ENCODE data around the gene FNDC3B.

Gene FNDC3B

DNA sequence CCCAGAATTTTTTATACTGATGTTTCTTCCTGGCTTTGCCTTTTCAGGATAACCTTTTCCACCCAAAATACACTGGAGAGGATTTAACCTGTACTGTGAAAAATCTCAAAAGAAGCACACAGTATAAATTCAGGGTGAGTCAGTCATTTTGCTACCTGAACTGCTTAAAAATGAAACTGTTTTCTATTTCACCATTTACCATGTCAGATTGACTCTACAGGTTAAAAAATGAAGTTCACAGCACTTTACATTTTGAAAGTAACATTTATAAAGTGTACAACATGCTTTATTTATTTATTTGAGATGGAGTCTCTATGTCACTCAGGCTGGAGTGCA is 293.6 kb downstream of the FNDC3B start:
- Histone ChIP-seq H3K9ac (ENCODE audit: low read depth, low read length, poor library complexity, severe bottlenecking) (no peak overlapping the region), H3K9me3 (ENCODE audit: insufficient read depth, low read depth, low read length) (no peaks in the 10 kb centered on the region), H3K79me2 (ENCODE audit: insufficient read depth, low read length) (no peaks in the 10 kb centered on the region), H3K27me3 (ENCODE audit: insufficient read depth, low read length, poor library complexity, severe bottlenecking) (no peaks in the 10 kb centered on the region), H3K4me1 (ENCODE audit: insufficient read depth, low read length, poor library complexity, severe bottlenecking) (no peaks in the 10 kb centered on the region), H3F3A (ENCODE audit: low read depth) (no peaks in the 10 kb centered on the region), H3K4me2 (ENCODE audit: low read depth, low read length, poor library complexity, severe bottlenecking) (no peak overlapping the region), H2AFZ (ENCODE audit: low read length) (no peak overlapping the region), H3K4me3 (ENCODE audit: low read length, poor library complexity, severe bottlenecking) (no peak overlapping the region), H4K20me1 (ENCODE audit: insufficient read depth, low read length, poor library complexity, severe bottlenecking) (no peaks in the 10 kb centered on the region), H3K9me2 (replicated peaks; ENCODE audit: low read depth, low read length) (no peaks in the 10 kb centered on the region), H3K36me3 (ENCODE audit: insufficient read depth, low read length) (peaks cover 11% of the 10 kb centered on the region; the same call in 1 of the 2 replicates)
- no peak for TF ChIP-seq EZH2phosphoT487 (IDR thresholded peaks at IDR 0.05; ENCODE audit: borderline replicate concordance)

DNA sequence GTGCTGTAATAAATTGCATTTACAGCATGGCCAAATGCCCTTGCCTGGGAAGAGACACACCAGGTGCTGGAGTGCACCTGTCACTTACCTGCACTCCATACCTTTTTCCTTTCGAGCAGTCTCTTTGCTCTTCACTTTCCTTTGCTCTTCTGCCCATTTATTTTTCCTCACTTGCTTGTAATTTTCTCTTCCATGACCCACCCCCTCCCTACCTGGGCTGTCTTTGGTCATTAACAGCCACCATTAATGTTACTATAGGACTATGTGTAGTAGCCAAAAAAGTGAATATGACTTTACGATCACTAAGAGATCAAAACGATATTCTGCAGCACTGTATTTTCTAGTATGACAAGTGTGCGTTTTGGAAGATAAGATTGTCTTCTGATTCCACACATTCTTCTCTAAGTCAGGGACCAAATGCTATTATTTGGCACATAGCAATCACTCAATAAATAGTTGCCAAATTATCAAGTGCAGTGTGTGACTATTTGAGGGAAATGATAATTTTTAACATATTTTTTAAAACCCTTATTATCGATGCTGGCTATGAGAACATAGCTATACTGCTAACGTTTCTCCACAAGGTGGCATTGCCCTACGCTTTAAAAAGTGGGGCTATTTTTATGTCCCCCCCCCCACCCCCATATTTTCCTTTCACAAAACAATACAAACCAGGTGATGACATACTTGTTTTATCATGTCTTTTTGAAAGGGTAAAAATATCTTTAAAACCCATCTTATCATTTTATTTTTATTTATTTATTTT is 294.5 kb downstream of the FNDC3B start:
- H3K79me2 ChIP-seq (ENCODE audit: insufficient read depth, low read length): no peaks in the 10 kb centered on the region
- no peak overlapping the region for H3K4me2 ChIP-seq (ENCODE audit: low read depth, low read length, poor library complexity, severe bottlenecking)
- H3K9me2 ChIP-seq (replicated peaks; ENCODE audit: low read depth, low read length): no peaks in the 10 kb centered on the region
- H3F3A ChIP-seq (ENCODE audit: low read depth): no peaks in the 10 kb centered on the region
- no peaks in the 10 kb centered on the region for H3K4me1 ChIP-seq (ENCODE audit: insufficient read depth, low read length, poor library complexity, severe bottlenecking)
- no peaks in the 10 kb centered on the region for H3K9me3 ChIP-seq (ENCODE audit: insufficient read depth, low read depth, low read length)
- no peak overlapping the region for H3K4me3 ChIP-seq (ENCODE audit: low read length, poor library complexity, severe bottlenecking)
- no peak for TF ChIP-seq EZH2phosphoT487 (IDR thresholded peaks at IDR 0.05; ENCODE audit: borderline replicate concordance)
- TF ChIP-seq, protein P1, sequence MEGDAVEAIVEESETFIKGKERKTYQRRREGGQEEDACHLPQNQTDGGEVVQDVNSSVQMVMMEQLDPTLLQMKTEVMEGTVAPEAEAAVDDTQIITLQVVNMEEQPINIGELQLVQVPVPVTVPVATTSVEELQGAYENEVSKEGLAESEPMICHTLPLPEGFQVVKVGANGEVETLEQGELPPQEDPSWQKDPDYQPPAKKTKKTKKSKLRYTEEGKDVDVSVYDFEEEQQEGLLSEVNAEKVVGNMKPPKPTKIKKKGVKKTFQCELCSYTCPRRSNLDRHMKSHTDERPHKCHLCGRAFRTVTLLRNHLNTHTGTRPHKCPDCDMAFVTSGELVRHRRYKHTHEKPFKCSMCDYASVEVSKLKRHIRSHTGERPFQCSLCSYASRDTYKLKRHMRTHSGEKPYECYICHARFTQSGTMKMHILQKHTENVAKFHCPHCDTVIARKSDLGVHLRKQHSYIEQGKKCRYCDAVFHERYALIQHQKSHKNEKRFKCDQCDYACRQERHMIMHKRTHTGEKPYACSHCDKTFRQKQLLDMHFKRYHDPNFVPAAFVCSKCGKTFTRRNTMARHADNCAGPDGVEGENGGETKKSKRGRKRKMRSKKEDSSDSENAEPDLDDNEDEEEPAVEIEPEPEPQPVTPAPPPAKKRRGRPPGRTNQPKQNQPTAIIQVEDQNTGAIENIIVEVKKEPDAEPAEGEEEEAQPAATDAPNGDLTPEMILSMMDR (conservative IDR thresholded peaks at IDR 0.05; ENCODE audit: low read length): peak; percentile 46
- no peaks in the 10 kb centered on the region for H3K27me3 ChIP-seq (ENCODE audit: insufficient read depth, low read length, poor library complexity, severe bottlenecking)
- H2AFZ ChIP-seq (ENCODE audit: low read length): no peak overlapping the region
- no peaks in the 10 kb centered on the region for H4K20me1 ChIP-seq (ENCODE audit: insufficient read depth, low read length, poor library complexity, severe bottlenecking)
- H3K36me3 ChIP-seq (ENCODE audit: insufficient read depth, low read length): peaks cover 11% of the 10 kb centered on the region; the same call in 1 of the 2 replicates
- no peak overlapping the region for H3K9ac ChIP-seq (ENCODE audit: low read depth, low read length, poor library complexity, severe bottlenecking)

DNA sequence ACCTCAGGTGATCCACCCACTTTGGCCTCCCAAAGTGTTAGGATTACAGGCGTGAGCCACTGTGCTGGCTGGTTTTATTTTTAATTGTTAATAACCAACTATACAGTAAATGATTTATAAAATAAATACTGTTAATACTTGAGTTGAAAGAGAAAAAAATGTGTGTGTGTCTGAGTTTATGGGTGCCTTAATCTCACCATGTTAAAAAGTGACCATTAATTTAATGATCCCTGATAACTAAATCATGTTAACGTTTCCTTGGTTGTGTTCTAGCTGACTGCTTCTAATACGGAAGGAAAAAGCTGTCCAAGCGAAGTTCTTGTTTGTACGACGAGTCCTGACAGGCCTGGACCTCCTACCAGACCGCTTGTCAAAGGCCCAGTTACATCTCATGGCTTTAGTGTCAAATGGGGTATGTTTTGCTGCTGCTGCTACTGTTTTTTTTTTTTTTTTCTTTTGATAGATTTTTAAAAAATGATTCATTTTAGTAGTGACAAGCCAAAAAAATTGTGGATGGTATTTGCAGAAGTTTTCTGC is 295.4 kb downstream of the FNDC3B start:
- Histone ChIP-seq H3K36me3 (ENCODE audit: insufficient read depth, low read length) (peaks cover 8% of the 10 kb centered on the region; the same call in 1 of the 2 replicates), H3F3A (ENCODE audit: low read depth) (no peaks in the 10 kb centered on the region)
- TF ChIP-seq EZH2phosphoT487 (IDR thresholded peaks at IDR 0.05; ENCODE audit: borderline replicate concordance): no peak
- TF ChIP-seq, protein P1 (conservative IDR thresholded peaks at IDR 0.05; ENCODE audit: low read length): no peak

More for the DNA sequence above, 295.4 kb downstream of the FNDC3B start:
- H2AFZ ChIP-seq (ENCODE audit: low read length): no peak overlapping the region
- H3K4me2 ChIP-seq (ENCODE audit: low read depth, low read length, poor library complexity, severe bottlenecking): no peak overlapping the region
- no peaks in the 10 kb centered on the region for H3K9me3 ChIP-seq (ENCODE audit: insufficient read depth, low read depth, low read length)
- no peak overlapping the region for H3K4me3 ChIP-seq (ENCODE audit: low read length, poor library complexity, severe bottlenecking)
- no peaks in the 10 kb centered on the region for H3K4me1 ChIP-seq (ENCODE audit: insufficient read depth, low read length, poor library complexity, severe bottlenecking)
- H3K9ac ChIP-seq (ENCODE audit: low read depth, low read length, poor library complexity, severe bottlenecking): no peak overlapping the region
- H3K27me3 ChIP-seq (ENCODE audit: insufficient read depth, low read length, poor library complexity, severe bottlenecking): no peaks in the 10 kb centered on the region
- H4K20me1 ChIP-seq (ENCODE audit: insufficient read depth, low read length, poor library complexity, severe bottlenecking): no peaks in the 10 kb centered on the region
- no peaks in the 10 kb centered on the region for H3K9me2 ChIP-seq (replicated peaks; ENCODE audit: low read depth, low read length)
- no peaks in the 10 kb centered on the region for H3K79me2 ChIP-seq (ENCODE audit: insufficient read depth, low read length)

Measured in Loucy (cell line).